ENCODE measurements around the gene DCAF15. TPM values are rescaled to one million over a fixed set of nuclear protein-coding genes. Genes with fewer than 3 reads are reported as not detected.
A peak's percentile ranks its signal among the peaks of the same experiment; 100 is the strongest.

The DCAF15 gene
- polyA plus RNA-seq, 2 donors = 31.6 to 50.5 TPM

DNA sequence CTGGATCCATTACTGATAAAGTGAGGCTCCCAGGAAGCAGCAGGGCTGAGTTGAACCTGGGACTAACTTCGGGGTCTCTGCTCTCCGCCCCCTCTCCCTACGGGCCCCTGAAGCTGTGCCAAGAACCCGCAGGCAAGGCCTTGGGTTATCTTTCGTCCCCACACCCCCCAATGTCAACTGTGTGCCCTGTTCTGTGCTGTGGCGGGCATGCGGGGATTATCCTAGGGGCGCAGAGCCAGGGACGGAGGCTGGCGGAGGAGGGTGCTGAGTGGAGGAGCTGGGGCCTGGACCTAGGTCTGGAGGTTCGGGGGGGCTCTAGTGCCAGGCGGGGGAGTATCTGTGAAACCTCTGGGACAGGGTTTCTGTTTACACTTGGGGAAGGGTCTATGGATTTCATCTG, 27.4 kb downstream of the DCAF15 start:
- WGBS, 2 donors = 69 to 75% methylated on average over 12 of the region's 12 CpGs
- Histone ChIP-seq H3K4me1 (ENCODE audit: control insufficient read depth in 2 of 2, insufficient read depth in 2 of 2, low read length in 1 of 2) (peaks cover 0 to 6% of the 10 kb centered on the region in 2 donors), H3K27ac (ENCODE audit: low read depth in 2 of 2, low read length in 1 of 2) (no peak overlapping the region), H3K27me3 (ENCODE audit: control insufficient read depth in 1 of 2, insufficient read depth in 2 of 2, low read length in 2 of 2) (no peaks in the 10 kb centered on the region), H3K36me3 (ENCODE audit: control insufficient read depth in 2 of 2, insufficient read depth in 2 of 2, low read length in 1 of 2) (peaks cover 0 to 18% of the 10 kb centered on the region in 2 donors), H3K4me3 (ENCODE audit: low read depth in 1 of 2, low read length in 2 of 2) (no peak overlapping the region), H3K9me3 (ENCODE audit: control insufficient read depth in 2 of 2, insufficient read depth in 1 of 2, low read depth in 1 of 2, low read length in 1 of 2) (no peaks in the 10 kb centered on the region)

- no peak overlapping the region for H3K27ac ChIP-seq (ENCODE audit: low read depth in 2 of 2, low read length in 1 of 2)
- WGBS, 2 donors = 94 to 95% methylated on average over 15 of the region's 15 CpGs
- peaks cover 0 to 6% of the 10 kb centered on the region in 2 donors for H3K4me1 ChIP-seq (ENCODE audit: control insufficient read depth in 2 of 2, insufficient read depth in 2 of 2, low read length in 1 of 2)
- H3K36me3 ChIP-seq (ENCODE audit: control insufficient read depth in 2 of 2, insufficient read depth in 2 of 2, low read length in 1 of 2) = peaks cover 0 to 16% of the 10 kb centered on the region in 2 donors
- H3K27me3 ChIP-seq (ENCODE audit: control insufficient read depth in 1 of 2, insufficient read depth in 2 of 2, low read length in 2 of 2) = no peaks in the 10 kb centered on the region
- no peaks in the 10 kb centered on the region for H3K9me3 ChIP-seq (ENCODE audit: control insufficient read depth in 2 of 2, insufficient read depth in 1 of 2, low read depth in 1 of 2, low read length in 1 of 2)
- no peak overlapping the region for H3K4me3 ChIP-seq (ENCODE audit: low read depth in 1 of 2, low read length in 2 of 2)
Observed at GRCh38 chr19:13980340-13980739, 28.0 kb downstream of the DCAF15 start.

GRCh38 chr19:13981021-13981420, 28.7 kb downstream of the DCAF15 start:
- H3K4me3 ChIP-seq (ENCODE audit: low read depth in 1 of 2, low read length in 2 of 2) = no peak overlapping the region
- peaks cover 0 to 7% of the 10 kb centered on the region in 2 donors for H3K4me1 ChIP-seq (ENCODE audit: control insufficient read depth in 2 of 2, insufficient read depth in 2 of 2, low read length in 1 of 2)
- H3K27ac ChIP-seq (ENCODE audit: low read depth in 2 of 2, low read length in 1 of 2) = no peak overlapping the region
- H3K9me3 ChIP-seq (ENCODE audit: control insufficient read depth in 2 of 2, insufficient read depth in 1 of 2, low read depth in 1 of 2, low read length in 1 of 2) = no peaks in the 10 kb centered on the region
- no peaks in the 10 kb centered on the region for H3K27me3 ChIP-seq (ENCODE audit: control insufficient read depth in 1 of 2, insufficient read depth in 2 of 2, low read length in 2 of 2)
- WGBS, 2 donors = 93 to 94% methylated on average over 5 of the region's 5 CpGs
- peaks cover 0 to 13% of the 10 kb centered on the region in 2 donors for H3K36me3 ChIP-seq (ENCODE audit: control insufficient read depth in 2 of 2, insufficient read depth in 2 of 2, low read length in 1 of 2)

- WGBS, 2 donors = 80 to 90% methylated on average over 9 of the region's 9 CpGs
- H3K27me3 ChIP-seq (ENCODE audit: control insufficient read depth in 1 of 2, insufficient read depth in 2 of 2, low read length in 2 of 2) = no peaks in the 10 kb centered on the region
- peaks cover 0 to 13% of the 10 kb centered on the region in 2 donors for H3K36me3 ChIP-seq (ENCODE audit: control insufficient read depth in 2 of 2, insufficient read depth in 2 of 2, low read length in 1 of 2)
- H3K4me1 ChIP-seq (ENCODE audit: control insufficient read depth in 2 of 2, insufficient read depth in 2 of 2, low read length in 1 of 2) = peaks cover 0 to 8% of the 10 kb centered on the region in 2 donors
- H3K4me3 ChIP-seq (ENCODE audit: low read depth in 1 of 2, low read length in 2 of 2) = no peak overlapping the region
- no peak overlapping the region for H3K27ac ChIP-seq (ENCODE audit: low read depth in 2 of 2, low read length in 1 of 2)
- H3K9me3 ChIP-seq (ENCODE audit: control insufficient read depth in 2 of 2, insufficient read depth in 1 of 2, low read depth in 1 of 2, low read length in 1 of 2) = no peaks in the 10 kb centered on the region
Observed at GRCh38 chr19:13981467-13981866, 29.2 kb downstream of the DCAF15 start.

DNA sequence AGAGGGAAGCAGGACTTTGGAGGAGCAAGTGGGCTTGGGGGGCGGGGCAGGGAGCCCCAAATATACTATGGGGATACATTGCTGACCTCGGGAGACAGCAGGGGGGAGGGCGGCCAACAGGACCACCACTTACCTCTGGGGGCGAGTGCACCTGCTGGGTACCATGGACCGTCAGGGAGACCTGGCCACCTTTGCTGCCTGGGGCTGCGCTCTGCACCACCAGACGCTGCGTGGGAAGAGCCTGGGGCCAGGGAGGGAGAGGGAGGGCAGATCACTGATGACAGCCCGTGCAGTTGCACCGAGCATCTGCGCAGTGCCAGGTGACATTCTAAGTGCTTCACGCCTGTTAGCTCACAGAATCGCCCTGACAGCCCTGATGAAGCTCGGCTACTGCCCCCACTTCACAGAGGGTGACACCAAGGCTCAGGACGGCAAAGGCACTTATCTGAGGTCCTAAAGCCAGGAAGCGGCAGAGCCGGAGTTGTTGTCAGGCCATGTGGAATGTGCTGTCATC, 29.7 kb downstream of the DCAF15 start:
- Histone ChIP-seq H3K4me3 (ENCODE audit: low read depth in 1 of 2, low read length in 2 of 2) (no peak overlapping the region), H3K9me3 (ENCODE audit: control insufficient read depth in 2 of 2, insufficient read depth in 1 of 2, low read depth in 1 of 2, low read length in 1 of 2) (no peaks in the 10 kb centered on the region), H3K27me3 (ENCODE audit: control insufficient read depth in 1 of 2, insufficient read depth in 2 of 2, low read length in 2 of 2) (no peaks in the 10 kb centered on the region), H3K27ac (ENCODE audit: low read depth in 2 of 2, low read length in 1 of 2) (no peak overlapping the region), H3K36me3 (ENCODE audit: control insufficient read depth in 2 of 2, insufficient read depth in 2 of 2, low read length in 1 of 2) (peaks cover 0 to 13% of the 10 kb centered on the region in 2 donors), H3K4me1 (ENCODE audit: control insufficient read depth in 2 of 2, insufficient read depth in 2 of 2, low read length in 1 of 2) (peaks cover 0 to 8% of the 10 kb centered on the region in 2 donors)
- 92% methylated on average over 17 of the region's 17 CpGs for WGBS, 2 donors

DNA sequence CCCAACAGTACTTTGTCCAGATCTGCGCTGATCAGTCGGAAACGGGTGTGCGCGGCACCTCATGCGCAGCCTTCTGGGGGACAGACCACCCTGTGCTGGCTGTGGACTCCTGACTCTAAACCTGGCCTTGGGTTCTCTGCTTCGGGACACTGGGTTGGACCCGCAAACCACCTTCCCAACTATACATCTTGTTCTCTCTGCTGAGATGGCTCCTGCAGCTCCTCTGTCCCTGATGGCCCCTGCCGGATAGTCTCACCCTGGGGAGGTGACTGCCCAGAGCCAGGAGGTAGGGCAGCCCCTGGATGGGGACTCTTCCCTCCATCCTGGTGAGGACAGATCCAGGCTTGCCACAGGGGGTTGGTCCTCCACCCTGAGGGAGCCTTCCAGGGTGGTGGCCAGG, 30.5 kb downstream of the DCAF15 start:
- Histone ChIP-seq H3K4me1 (ENCODE audit: control insufficient read depth in 2 of 2, insufficient read depth in 2 of 2, low read length in 1 of 2) (peaks cover 0 to 8% of the 10 kb centered on the region in 2 donors), H3K27ac (ENCODE audit: low read depth in 2 of 2, low read length in 1 of 2) (no peak overlapping the region), H3K36me3 (ENCODE audit: control insufficient read depth in 2 of 2, insufficient read depth in 2 of 2, low read length in 1 of 2) (peaks cover 0 to 13% of the 10 kb centered on the region in 2 donors), H3K4me3 (ENCODE audit: low read depth in 1 of 2, low read length in 2 of 2) (no peak overlapping the region), H3K9me3 (ENCODE audit: control insufficient read depth in 2 of 2, insufficient read depth in 1 of 2, low read depth in 1 of 2, low read length in 1 of 2) (no peaks in the 10 kb centered on the region), H3K27me3 (ENCODE audit: control insufficient read depth in 1 of 2, insufficient read depth in 2 of 2, low read length in 2 of 2) (no peaks in the 10 kb centered on the region)
- 97% methylated on average over 9 of the region's 9 CpGs for WGBS, 2 donors

DNA sequence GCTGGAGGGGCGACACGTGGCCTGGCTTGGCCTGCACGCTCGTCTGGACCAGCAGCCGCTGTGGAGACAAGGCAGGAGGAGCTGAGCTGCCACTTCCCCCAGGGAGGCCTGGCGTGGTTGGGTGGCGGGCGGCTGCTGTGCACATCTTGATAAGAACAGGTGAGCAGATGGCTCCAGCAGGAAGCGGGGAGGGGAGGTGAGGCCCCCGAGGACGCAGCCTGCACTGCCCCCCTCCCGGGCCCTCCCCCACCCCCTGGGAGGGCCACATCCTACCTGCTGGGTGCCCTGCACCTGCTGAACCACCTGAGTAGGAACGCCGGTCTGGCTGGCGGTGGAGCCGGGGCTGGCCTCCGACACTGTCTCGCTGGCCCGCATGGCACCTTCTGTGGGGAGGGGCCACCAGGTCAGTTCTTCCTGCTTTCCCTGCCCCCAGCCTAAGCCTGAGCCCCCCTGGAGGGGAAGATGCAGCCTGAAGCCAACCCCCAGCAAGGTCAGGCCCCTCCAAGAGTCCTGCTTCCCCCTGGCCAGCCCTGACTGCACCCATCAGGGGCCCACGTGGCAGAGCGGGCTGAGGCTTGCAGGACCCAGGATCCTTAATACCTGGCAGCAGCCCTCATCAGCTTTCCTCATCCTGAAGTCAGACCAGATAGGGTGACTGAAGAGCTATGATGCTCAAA, 31.0 kb downstream of the DCAF15 start:
- Histone ChIP-seq H3K9me3 (ENCODE audit: control insufficient read depth in 2 of 2, insufficient read depth in 1 of 2, low read depth in 1 of 2, low read length in 1 of 2) (no peaks in the 10 kb centered on the region), H3K27me3 (ENCODE audit: control insufficient read depth in 1 of 2, insufficient read depth in 2 of 2, low read length in 2 of 2) (no peaks in the 10 kb centered on the region), H3K27ac (ENCODE audit: low read depth in 2 of 2, low read length in 1 of 2) (peak overlapping the region in 1 of 2 donors; percentile 6), H3K4me1 (ENCODE audit: control insufficient read depth in 2 of 2, insufficient read depth in 2 of 2, low read length in 1 of 2) (peaks cover 0 to 8% of the 10 kb centered on the region in 2 donors), H3K36me3 (ENCODE audit: control insufficient read depth in 2 of 2, insufficient read depth in 2 of 2, low read length in 1 of 2) (peaks cover 0 to 15% of the 10 kb centered on the region in 2 donors), H3K4me3 (ENCODE audit: low read depth in 1 of 2, low read length in 2 of 2) (no peak overlapping the region)
- WGBS, 2 donors = 71 to 83% methylated on average over 20 to 21 of the region's 21 CpGs

- Histone ChIP-seq H3K4me1 (ENCODE audit: control insufficient read depth in 2 of 2, insufficient read depth in 2 of 2, low read length in 1 of 2) (peaks cover 0 to 6% of the 10 kb centered on the region in 2 donors), H3K9me3 (ENCODE audit: control insufficient read depth in 2 of 2, insufficient read depth in 1 of 2, low read depth in 1 of 2, low read length in 1 of 2) (no peaks in the 10 kb centered on the region), H3K27me3 (ENCODE audit: control insufficient read depth in 1 of 2, insufficient read depth in 2 of 2, low read length in 2 of 2) (no peaks in the 10 kb centered on the region), H3K27ac (ENCODE audit: low read depth in 2 of 2, low read length in 1 of 2) (no peak overlapping the region), H3K4me3 (ENCODE audit: low read depth in 1 of 2, low read length in 2 of 2) (no peak overlapping the region), H3K36me3 (ENCODE audit: control insufficient read depth in 2 of 2, insufficient read depth in 2 of 2, low read length in 1 of 2) (peaks cover 0 to 16% of the 10 kb centered on the region in 2 donors)
- WGBS, 2 donors = 77 to 83% methylated on average over 15 of the region's 15 CpGs
Observed at GRCh38 chr19:13984186-13984585, 31.9 kb downstream of the DCAF15 start.

DNA sequence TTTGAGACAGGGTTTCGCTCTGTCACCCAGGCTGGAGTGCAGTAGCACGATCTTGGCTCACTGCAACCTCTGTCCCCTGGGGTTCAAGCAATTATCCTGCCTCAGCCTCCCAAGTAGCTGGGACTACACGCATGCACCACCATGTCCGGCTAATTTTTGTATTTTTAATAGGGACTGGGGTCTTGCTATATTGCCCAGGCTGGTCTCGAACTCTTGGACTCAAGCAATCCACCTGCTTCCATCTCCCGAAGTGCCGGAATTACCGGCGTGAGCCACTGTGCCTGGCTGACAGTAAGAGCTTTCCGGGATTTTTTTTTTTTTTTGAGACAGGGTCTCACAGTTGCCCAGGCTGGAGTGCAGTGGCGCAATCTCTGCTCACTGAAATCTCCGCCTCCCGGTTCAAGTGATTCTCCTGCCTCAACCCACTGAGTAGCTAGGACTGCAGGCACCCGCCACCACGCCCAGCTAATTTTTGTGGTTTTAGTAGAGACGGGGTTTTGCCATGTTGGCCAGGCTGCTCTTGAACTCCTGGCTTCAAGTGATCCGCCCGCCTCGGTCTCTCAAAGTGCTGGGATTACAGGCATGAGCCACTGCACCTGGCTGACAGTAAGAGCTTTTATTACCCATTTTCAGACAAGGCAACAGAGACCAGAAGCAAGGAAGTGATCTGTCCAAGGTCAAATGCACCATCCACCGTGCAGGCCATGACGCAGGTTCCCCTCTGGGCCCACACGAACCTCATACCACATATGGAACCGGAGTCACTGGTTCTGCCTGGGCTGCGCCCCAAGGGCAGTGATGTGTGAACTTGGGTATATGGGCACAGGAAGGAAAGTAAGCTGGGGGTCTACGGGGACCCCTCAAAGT, 32.8 kb downstream of the DCAF15 start:
- Histone ChIP-seq H3K27ac (ENCODE audit: low read depth in 2 of 2, low read length in 1 of 2) (peak overlapping the region in 1 of 2 donors; percentile 85), H3K36me3 (ENCODE audit: control insufficient read depth in 2 of 2, insufficient read depth in 2 of 2, low read length in 1 of 2) (peaks cover 0 to 16% of the 10 kb centered on the region in 2 donors)

More for the DNA sequence above, 32.8 kb downstream of the DCAF15 start:
- no peak overlapping the region for H3K4me3 ChIP-seq (ENCODE audit: low read depth in 1 of 2, low read length in 2 of 2)
- peaks cover 0 to 2% of the 10 kb centered on the region in 2 donors for H3K4me1 ChIP-seq (ENCODE audit: control insufficient read depth in 2 of 2, insufficient read depth in 2 of 2, low read length in 1 of 2)
- no peaks in the 10 kb centered on the region for H3K9me3 ChIP-seq (ENCODE audit: control insufficient read depth in 2 of 2, insufficient read depth in 1 of 2, low read depth in 1 of 2, low read length in 1 of 2)
- 84 to 86% methylated on average over 25 of the region's 25 CpGs for WGBS, 2 donors
- H3K27me3 ChIP-seq (ENCODE audit: control insufficient read depth in 1 of 2, insufficient read depth in 2 of 2, low read length in 2 of 2) = no peaks in the 10 kb centered on the region

All from esophagus (tissue), 2 donors.